HFFc6 (cell line): ENCODE data around the gene FAM117A. TPM values are rescaled to one million over a fixed set of nuclear protein-coding genes. Genes with fewer than 3 reads are reported as not detected.
A peak's percentile ranks its signal among the peaks of the same experiment; 100 is the strongest.

Experiments
- DNase-seq: peaks from one replicate; pipeline ENCODE4 v3.0.0-alpha.2; 2018
- H3K27ac Mint-ChIP-seq: 2 replicates; pipeline ENCODE4 v1.8.0; 2020; ENCODE audit warnings: mild to moderate bottlenecking, mixed read lengths
- H3K27me3 Mint-ChIP-seq: 2 replicates; pipeline ENCODE4 v1.8.0; 2021; ENCODE audit warnings: mild to moderate bottlenecking, moderate library complexity, mixed read lengths; ENCODE audit not compliant: insufficient read depth
- H3K36me3 Mint-ChIP-seq: 2 replicates; pipeline ENCODE4 v1.8.0; 2021; ENCODE audit warnings: low read depth, mixed read lengths
- H3K4me1 Mint-ChIP-seq: 2 replicates; pipeline ENCODE4 v1.8.0; 2020; ENCODE audit warnings: low read depth, mixed read lengths
- H3K4me3 Mint-ChIP-seq: 2 replicates; pipeline ENCODE4 v1.8.0; 2020; ENCODE audit warnings: mild to moderate bottlenecking, moderate library complexity, mixed read lengths
- H3K9me3 Mint-ChIP-seq: 2 replicates; pipeline ENCODE4 v1.8.0; 2020; ENCODE audit warnings: mild to moderate bottlenecking, mixed read lengths
- CTCF ChIP-seq: fragments of 200-600 bp; sonication (generic); IDR thresholded peaks from 2 replicates; pipeline ENCODE4 v1.5.0; 2021; ENCODE audit warnings: antibody characterized with exemption, mild to moderate bottlenecking
- total RNA-seq, 6 experiments: library from RNA; stranded (reverse); fragmentation: NEBNext Ultra II Directional; extraction: Animal tissue kit (Norgen Biotek cat#: 25700); gene quantifications; 2 replicates in 1 of 6; 3 replicates in 5 of 6; pipeline ENCODE4 v1.2.3, GENCODE V29; 2021

The FAM117A gene
- total RNA-seq, 6 experiments from 2014 or later, result 0.23 to 1.1 (median 0.57) TPM

GRCh38 chr17:49783791-49784190, 19.9 kb upstream of the FAM117A start:
- TF ChIP-seq CTCF, result no peak
- Mint-ChIP-seq H3K36me3 (no peaks in the 10 kb centered on the region), H3K4me3 (no peak overlapping the region), H3K9me3 (no peaks in the 10 kb centered on the region), H3K27me3 (no peaks in the 10 kb centered on the region; the same call in 1 of the 2 replicates), H3K27ac (no peak overlapping the region), H3K4me1 (peaks cover 36% of the 10 kb centered on the region)
- no peak for DNase-seq

GRCh38 chr17:49783071-49783715, 19.3 kb upstream of the FAM117A start:
- DNase-seq, result no peak
- Mint-ChIP-seq H3K9me3 (no peaks in the 10 kb centered on the region), H3K27ac (no peak overlapping the region), H3K36me3 (no peaks in the 10 kb centered on the region), H3K4me1 (peaks cover 39% of the 10 kb centered on the region), H3K4me3 (no peak overlapping the region), H3K27me3 (no peaks in the 10 kb centered on the region; the same call in 1 of the 2 replicates)
- no peak for TF ChIP-seq CTCF

GRCh38 chr17:49779739-49780231, 15.9 kb upstream of the FAM117A start:
- TF ChIP-seq CTCF, result peak; percentile 80
- Mint-ChIP-seq H3K4me3 (no peak overlapping the region), H3K36me3 (no peaks in the 10 kb centered on the region), H3K27me3 (peaks cover 10% of the 10 kb centered on the region), H3K9me3 (no peaks in the 10 kb centered on the region), H3K4me1 (peaks cover 37% of the 10 kb centered on the region), H3K27ac (peak overlapping the region; percentile 70)
- peak; percentile 87 for DNase-seq

GRCh38 chr17:49779156-49779738, 15.3 kb upstream of the FAM117A start:
- H3K27ac Mint-ChIP-seq, result peak overlapping the region; percentile 70
- H3K4me1 Mint-ChIP-seq, result peaks cover 37% of the 10 kb centered on the region
- TF ChIP-seq CTCF, result no peak
- no peak overlapping the region for H3K4me3 Mint-ChIP-seq
- no peak for DNase-seq
- H3K36me3 Mint-ChIP-seq, result no peaks in the 10 kb centered on the region
- peaks cover 13% of the 10 kb centered on the region for H3K27me3 Mint-ChIP-seq
- H3K9me3 Mint-ChIP-seq, result no peaks in the 10 kb centered on the region

GRCh38 chr17:49777563-49777962, 13.6 kb upstream of the FAM117A start:
- no peak for TF ChIP-seq CTCF
- Mint-ChIP-seq H3K27me3 (peaks cover 13% of the 10 kb centered on the region), H3K27ac (no peak overlapping the region), H3K4me1 (peaks cover 31% of the 10 kb centered on the region), H3K4me3 (no peak overlapping the region), H3K9me3 (no peaks in the 10 kb centered on the region), H3K36me3 (no peaks in the 10 kb centered on the region)
- DNase-seq, result no peak
